HG03575 (cell line): ENCODE data around the gene SPAG17.

Experiments
- ATAC-seq: cut with Tn5 transposase; IDR thresholded peaks from one replicate; pipeline ENCODE4 v1.9.1; 2021; ENCODE audit not compliant: unreplicated experiment, insufficient number of reproducible peaks, low FRiP score; ENCODE audit errors: extremely low read depth

The SPAG17 gene

DNA sequence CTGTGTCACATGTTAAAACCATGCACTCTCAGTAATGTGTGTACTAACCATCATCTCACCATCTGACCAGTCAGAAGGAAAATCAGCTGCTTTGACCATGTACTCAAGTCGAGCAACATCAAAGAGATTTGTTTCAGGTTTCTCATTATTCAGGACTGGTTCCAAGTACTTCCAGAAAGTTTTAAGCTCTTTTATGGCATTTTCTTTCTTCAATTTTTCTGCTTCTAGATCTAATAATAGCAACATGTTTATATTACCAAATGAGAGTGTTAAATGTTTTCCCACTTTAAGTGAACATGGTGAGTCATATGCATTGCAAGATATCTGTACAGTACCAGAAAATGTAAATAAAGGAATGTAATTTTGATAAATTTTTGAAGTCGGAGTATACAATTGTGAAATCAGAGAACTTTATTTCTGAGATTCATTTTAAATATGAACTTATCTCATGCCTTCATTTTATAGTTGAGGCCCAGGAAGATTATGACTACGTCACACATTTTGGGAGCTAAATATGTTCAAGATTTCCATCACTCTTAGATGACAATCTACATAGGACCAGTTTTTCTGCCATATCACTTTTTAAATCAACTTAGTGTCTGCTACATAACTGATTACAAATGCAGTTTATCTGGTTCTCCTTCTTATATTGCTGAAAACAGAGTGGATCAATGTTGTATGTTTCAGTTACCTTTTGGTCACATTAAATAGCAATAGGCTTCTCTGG is 87.2 kb downstream of the SPAG17 start:
- ATAC-seq, result no peak

DNA sequence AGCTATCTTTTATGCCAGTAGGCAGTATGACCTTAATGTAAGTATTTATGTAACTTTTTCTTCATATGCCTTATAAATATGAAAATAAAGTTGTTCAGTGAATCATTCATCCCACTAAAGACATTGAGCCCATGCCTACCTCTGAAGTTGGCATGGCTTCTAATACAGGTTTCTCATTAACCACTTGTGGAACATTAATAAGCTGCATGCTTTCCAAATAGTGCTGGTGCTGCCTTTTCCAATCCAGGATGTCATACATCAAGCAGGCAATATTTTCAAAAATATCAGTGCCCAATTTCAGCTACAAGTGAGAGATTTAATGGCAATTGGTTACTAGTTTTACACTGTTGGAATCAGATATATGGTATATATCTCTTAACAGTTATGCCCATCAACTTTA is 92.0 kb downstream of the SPAG17 start:
- ATAC-seq, result no peak

DNA sequence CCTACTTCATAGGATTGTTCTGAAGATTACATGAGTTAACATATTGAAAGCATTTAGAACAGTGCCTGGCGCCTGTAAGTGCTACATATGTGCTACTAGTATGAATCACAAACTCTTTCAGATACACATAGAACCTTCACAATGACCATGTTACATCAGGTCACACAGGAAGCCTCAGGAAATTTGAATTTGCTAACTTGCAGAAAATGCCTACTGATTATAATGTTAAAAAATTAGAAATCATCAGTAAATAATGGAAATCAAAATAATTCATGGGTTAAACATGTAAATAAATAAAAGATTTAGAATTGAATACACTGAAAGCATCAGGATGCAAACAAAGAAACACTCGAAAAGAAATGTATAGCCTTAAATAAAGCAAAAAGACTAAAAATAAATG is 94.9 kb downstream of the SPAG17 start:
- ATAC-seq, result no peak

DNA sequence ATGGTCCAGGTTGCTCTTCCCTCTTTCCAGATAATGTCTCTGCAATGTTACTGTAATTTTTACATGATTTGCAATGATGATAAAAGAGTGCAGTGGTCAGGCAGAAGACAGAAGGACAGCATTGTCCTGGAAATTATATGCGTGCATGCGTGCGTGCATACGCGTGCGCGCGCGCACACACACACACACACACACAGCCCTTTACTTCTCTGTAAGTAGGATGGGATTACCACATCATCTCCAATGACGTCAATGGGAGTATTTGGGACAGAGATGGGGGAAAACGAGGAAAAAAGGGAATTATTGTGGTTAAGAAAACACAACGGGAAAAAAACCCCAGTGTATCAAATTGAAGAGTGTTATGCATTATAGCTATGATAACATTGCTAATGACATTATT is 99.7 kb downstream of the SPAG17 start:
- ATAC-seq, result no peak

DNA sequence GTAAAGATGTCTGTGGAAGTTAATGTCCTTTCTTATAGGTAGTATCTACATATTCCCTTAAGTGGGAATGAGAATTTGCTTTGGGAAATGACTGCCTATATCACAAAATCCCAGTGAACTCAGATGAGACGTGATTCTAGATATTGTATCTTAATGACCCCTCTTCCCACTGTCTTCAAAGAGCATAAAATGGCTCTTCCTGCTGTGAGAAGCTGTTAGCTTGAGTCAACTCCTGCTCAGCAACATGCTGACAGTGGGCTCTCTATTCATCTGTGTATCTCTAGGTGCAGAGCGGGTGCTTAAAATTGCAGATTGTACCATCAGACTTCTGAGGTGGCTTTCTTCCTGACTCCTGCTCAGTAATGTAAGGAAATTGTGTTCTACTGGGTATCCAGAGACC is 100.6 kb downstream of the SPAG17 start:
- no peak for ATAC-seq

DNA sequence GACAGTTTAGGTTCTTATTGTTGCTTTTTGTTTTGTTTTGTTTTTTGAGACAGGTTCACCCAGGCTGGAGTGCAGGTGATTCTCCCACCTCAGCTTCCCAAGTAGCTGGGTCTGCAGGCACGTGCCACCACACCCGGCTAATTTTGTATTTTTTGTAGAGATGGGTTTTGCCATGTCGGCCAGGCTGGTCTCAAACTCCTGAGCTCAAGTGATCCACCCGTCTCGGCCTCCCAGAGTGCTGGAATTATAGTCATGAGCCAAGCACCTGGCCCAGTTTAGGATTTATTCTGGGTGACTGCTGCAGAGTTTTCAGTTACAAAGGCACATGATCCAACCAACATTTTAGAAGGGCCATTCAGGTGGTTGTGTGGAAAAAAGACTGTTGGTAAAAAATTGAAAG is 102.0 kb downstream of the SPAG17 start:
- ATAC-seq, result no peak

DNA sequence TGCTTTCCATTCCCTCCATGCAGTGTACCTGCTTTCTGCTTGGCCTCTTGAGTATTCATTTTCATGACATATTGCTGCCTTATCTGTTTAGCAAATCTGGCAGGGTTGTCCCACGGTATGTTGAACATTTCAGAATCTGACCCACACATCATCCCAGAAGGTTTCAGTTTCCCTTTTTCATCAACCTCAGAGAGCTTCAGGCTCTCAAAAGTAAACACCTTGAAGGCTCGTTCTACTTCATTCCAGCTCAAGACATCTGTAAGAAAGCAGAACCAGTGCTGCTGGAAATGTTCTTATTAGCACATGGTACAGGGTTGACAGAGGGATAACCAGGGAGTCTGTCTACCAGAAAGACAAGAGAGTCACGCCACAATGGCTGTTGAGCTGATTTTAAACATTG is 103.6 kb downstream of the SPAG17 start:
- ATAC-seq, result peak; percentile 64

DNA sequence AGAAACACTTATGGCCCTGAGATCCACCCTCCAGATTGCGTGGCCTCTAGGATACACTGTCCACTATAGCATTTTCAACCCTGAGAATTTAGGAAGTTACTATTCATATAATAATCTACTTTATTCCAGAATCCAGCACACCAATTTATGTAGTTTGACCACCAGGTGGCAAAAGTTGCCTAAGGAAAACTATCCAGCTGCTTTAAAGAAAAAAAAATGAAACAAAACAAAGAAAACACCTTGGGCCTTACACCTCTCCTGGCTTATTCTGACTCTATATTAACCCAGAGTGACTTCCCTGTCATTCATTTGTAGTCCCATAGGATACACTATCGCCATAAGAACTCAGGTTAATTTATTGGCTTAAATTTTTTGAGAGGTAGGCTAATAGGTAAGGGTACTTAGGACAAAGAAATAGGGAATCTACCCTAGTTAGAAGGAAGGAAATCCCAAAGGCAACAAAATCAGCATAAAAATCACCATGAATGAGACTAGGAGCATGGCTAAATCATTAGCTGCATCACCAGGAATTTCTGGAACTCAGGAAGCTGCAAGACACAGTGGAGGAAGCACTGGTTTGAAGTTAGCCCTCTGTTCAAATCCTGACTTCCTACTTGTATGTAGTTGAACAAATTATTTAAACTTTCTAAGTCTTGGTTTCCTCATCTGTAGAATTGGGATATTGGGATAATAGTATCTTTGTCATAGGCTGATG is 107.5 kb downstream of the SPAG17 start:
- no peak for ATAC-seq

DNA sequence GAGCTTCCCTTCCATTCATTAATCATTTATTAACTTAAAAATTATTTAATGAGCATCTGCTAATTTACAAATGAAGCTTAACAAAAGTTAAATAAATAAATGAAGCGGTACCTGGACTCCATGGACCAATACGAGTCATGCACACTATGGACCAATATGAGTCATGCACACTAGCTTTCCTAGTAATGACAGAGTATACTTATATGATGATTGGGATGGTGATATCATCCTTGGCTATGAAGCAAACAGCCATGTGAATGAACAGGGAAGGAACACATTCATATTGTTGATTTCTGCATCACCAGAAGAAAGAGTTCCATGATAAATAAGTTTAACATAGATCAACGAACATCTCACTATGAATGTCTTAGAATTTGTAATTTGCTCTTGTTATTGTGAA is 109.9 kb downstream of the SPAG17 start:
- ATAC-seq, result no peak

DNA sequence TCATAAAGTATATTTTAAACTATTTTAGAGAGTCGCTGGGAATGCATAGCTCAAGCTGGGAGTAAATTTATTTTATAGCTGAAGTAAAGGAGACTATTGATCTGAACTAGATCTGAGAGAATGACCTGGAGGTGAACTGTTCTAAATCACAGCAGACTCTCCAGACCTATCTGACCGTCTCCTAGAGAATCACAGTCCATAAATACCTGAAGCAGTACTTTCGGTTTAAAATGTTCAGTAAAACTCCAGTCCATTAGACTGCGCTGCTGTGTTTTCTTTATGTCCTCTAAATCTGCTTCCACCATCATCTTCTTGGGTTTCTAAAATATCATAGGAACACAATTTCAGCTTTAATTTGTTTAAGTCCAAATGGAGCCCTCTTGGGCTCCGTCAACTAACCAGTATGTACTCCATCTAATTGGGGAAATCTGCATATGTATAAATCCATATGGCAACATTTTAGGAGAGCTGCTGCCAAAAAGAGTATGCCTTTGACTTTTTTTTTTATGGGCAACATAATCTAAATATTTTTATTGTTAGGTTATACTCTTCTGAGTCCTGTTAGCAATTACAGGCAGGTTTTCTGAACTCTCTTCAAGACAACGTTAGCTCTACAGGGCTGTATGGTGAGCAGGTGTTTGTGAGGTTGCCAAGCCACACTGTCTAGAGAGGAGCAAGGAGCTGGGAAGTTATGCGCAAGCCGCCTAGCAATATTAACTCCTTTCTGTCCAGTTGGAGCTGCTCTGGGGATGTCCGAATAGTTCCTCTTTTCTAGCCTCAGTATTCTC is 111.2 kb downstream of the SPAG17 start:
- ATAC-seq, result no peak

DNA sequence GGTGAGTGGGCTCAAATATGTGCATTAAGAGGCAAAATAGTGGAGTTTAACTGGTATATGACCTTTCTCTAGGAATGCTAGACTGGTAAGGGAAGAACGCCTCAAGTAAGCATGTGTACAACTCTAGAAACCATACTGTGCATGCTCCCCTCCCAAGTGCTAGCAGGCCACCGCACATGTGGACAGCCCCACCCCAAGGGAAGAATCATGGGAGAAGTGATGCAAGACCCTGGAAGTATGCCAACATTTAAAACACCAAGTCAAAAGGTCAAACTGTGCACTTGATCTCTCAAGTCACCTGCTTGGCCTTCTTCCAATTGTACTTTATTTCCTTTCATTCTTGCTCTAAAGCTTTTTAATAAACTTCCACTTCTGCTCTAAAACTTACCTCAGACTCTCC is 135.0 kb downstream of the SPAG17 start:
- no peak for ATAC-seq

DNA sequence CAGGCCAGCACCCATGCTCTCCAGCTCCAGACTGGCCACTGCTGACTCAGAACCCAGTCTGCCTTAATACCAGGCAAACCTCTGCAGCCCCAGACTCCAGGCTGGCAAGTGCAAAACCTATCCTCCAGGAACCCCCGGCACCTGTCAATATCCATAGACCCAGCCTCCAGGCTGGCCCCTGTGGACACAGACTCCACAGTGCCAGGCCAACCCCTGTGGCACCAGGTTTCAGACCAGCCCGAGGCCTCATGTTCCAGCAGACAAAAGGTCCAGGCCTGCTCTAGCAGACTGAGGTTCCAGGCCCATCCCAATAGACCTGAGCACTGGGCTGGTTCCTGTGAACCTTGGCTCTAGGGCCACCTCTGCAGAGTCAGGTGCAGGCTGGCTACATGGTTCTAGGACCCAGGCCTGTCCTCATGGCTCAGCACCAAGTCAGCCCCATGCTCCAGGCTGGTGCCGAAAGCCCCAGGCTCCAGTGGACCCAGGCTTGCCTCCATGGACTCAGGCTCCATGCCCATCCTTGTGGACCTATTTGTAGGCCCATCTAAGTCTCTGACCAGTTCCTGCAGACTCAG is 137.3 kb downstream of the SPAG17 start:
- ATAC-seq, result no peak

DNA sequence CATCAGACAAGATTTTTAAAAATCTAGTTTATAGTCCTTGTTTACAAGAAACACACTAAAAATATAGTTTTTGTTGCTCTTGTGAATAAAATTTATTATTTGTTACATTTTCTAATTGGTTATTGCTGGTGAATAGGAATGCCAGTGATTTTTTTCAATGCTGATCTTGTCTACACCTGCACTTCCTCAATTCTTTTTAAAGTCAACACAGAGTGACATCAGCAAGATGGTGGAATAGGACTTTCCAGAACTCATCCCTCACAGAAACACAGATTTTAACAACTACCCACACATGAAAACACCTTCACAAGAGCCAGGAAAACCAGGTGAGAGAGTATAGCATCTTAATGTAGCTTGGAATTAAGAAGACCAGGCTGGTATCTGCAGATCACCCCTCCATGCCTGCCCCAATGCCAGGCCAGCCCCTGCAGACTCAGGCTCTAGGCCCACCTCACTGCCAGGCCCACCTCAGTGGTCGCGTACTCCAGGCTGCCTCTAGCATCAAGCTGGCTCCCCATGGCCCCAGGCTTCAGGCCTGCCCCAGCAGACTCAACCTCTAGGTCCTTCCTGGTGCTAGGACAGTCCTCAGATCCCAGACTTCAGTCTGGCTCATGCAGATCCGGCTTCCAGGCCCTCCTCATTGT is 137.9 kb downstream of the SPAG17 start:
- ATAC-seq, result no peak

DNA sequence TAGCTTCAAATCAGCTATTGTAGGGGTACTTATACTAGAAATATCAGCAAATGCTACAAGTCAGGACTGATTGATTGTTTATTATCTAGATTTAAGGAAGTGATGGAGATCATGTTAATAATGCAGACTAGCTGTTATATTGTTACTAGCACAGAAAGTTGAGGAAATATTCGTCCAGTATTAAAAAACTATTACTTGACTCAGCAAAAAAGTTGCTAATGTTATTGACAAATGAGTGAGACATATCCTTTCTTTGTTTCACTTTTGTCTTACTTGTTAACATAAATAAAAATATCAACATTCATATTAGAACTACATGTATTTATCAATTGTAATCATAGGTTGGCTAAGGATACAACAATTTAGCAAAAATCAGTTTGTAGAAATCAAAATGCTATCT is 141.4 kb downstream of the SPAG17 start:
- no peak for ATAC-seq

DNA sequence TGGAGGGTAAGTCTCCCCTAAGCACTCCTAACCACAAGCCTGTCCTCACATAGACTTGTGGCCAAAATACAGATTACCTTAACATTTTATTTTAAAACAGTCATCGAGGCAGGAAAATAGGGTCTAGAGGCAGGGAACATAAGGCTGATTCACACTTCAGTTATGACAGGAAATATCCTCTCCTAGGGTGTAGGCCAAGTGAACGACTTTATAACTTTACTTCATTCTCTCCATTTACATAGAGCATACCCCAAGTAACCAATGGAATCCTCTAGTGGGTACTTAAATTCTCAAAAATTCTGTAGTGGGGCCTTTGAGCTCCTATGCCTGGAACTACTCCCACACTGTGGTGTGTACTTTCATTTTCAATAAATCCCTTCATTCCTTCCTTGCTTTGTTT is 142.5 kb downstream of the SPAG17 start:
- ATAC-seq, result no peak

DNA sequence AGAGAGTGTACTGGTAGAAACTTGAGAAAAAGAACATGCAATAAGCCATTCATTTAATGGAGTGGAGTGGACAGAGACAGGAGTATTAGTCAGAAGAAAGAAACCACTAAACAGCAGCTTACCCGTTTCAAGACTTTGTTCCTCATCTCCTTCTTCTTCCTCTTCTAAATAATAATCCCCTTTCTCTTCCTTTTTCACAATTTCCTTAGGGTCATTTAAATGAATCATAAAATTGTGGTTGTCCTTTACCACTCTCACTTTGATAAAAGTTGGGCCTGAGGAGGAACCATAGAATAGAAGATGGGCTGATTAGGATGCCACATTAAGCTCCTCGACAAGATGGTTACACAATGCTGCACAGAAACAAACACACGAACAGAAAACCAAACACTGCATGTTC is 145.9 kb downstream of the SPAG17 start:
- ATAC-seq, result no peak

DNA sequence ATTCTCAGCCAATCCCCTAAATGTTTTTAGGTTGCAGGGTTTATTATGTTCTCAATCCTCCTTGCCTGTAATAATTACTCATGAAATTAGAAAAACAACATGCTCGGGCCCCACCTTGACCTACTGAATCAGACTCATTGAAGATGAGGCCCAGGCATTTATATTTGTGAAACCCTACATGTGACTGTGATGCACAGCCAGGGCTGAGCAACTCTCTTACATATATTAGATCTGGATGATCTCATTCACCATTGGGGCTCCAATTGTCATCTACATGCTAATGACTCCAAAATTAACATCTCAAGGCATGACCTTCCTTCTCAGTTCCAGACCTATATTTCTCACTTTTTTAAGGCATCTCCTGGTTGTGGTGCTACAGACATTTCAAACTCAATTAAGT is 152.1 kb downstream of the SPAG17 start:
- ATAC-seq, result no peak

DNA sequence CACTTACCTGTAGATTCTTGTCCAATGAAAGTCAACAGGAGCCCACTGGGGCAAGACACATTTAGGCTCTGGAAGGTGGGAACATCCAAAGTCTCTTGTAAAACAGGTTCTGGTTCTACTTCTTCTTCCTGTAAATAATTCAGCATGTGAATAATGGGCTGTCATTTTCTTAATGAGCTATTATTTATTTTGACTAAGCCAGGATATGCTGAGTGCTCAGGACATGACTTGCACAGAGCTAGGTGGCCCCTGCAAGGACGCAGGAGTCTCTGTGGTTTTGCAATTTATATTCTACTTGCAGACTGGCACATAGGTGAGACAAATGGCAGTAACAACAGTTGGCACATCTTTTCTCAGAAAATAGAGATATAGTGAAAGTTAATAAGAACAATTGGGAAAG is 156.8 kb downstream of the SPAG17 start:
- ATAC-seq, result no peak

DNA sequence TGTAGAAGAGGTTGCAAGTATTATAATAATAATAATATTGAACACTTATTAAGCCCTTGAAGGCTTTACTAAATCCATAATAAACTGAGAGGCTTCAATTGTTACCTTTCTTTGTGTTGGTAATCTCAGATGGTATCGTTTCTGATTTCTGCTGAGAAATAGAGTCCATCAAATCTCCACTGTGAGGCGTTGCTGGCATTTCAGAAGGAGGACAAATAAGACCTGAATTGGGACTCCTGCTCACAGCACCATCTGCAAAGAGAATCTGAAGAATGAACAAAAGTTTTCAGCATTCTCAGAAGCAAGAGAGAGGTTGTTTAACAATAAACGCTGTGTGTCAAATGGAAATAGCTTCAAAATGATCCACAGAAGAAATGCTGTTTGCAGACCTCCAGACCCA is 161.8 kb downstream of the SPAG17 start:
- no peak for ATAC-seq
